ENCODE measurements around the gene JAKMIP3. TPM values are rescaled to one million over a fixed set of nuclear protein-coding genes. Genes with fewer than 3 reads are reported as not detected.
A peak's percentile ranks its signal among the peaks of the same experiment; 100 is the strongest.

Gene JAKMIP3
- total RNA-seq = under 1 TPM; 0.24 to 0.67 (median 0.51) TPM

GRCh38 chr10:132065491-132066105 lies at the start of gene JAKMIP3:
TSS of gene JAKMIP3 (plus strand) at chr10:132065946. CDS start at chr10:132104809, 38,863 bp downstream.
- DNase-seq = peak; percentile 18 to 47
- intact Hi-C loops (cut with DNase I; ENCODE audit: low total_unique reads) (no loop called here), in situ Hi-C loops (cut with MboI; ENCODE audit: low sequenced_read_pairs in 4 of 4) (no loop called here)
- Histone ChIP-seq H3K9me3 (no peaks in the 10 kb centered on the region), H3K27me3 (no peaks in the 10 kb centered on the region), H3K4me3 (peak within 1 kb of the TSS; percentile 55 to 68 (median 64)), H3K4me1 (peaks cover 13 to 17% of the 10 kb centered on the region in 2 donors), H3K36me3 (no peaks in the 10 kb centered on the region), H3K27ac (peak within 1 kb of the TSS; percentile 53 to 76 (median 68))
- peak; percentile 78 to 81 for ATAC-seq
- TF ChIP-seq POLR2A (IDR thresholded peaks at IDR 0.05) (no peak), CTCF (IDR thresholded peaks at IDR 0.05 in 4 of 5, conservative IDR thresholded peaks at IDR 0.05 in 1 of 5) (no peak)

GRCh38 chr10:132016514-132016913 lies 49.2 kb upstream of the JAKMIP3 start:
- in situ Hi-C loops (cut with MboI; ENCODE audit: low sequenced_read_pairs in 4 of 4) = no loop called here
- ATAC-seq (no peak), DNase-seq (no peak)
- intact Hi-C loops (cut with DNase I; ENCODE audit: low total_unique reads) = no loop called here
- Histone ChIP-seq H3K9me3 (no peaks in the 10 kb centered on the region), H3K36me3 (no peaks in the 10 kb centered on the region), H3K27me3 (no peaks in the 10 kb centered on the region), H3K4me1 (peaks cover 2 to 12% of the 10 kb centered on the region in 2 donors), H3K4me3 (no peak overlapping the region), H3K27ac (no peak overlapping the region)
- no peak for TF ChIP-seq POLR2A (IDR thresholded peaks at IDR 0.05)
- TF ChIP-seq CTCF (IDR thresholded peaks at IDR 0.05 in 4 of 5, conservative IDR thresholded peaks at IDR 0.05 in 1 of 5) = no peak

GRCh38 chr10:132018446-132018845 lies 47.3 kb upstream of the JAKMIP3 start:
- no peaks in the 10 kb centered on the region for H3K36me3 ChIP-seq
- peaks cover 0 to under 1% (median 0%) of the 10 kb centered on the region in 3 donors for H3K27me3 ChIP-seq
- no peak overlapping the region for H3K4me3 ChIP-seq
- DNase-seq = no peak
- in situ Hi-C loops (cut with MboI; ENCODE audit: low sequenced_read_pairs in 4 of 4) = no loop called here
- peaks cover 4 to 10% of the 10 kb centered on the region in 2 donors for H3K4me1 ChIP-seq
- no peak for ATAC-seq
- TF ChIP-seq CTCF (IDR thresholded peaks at IDR 0.05 in 4 of 5, conservative IDR thresholded peaks at IDR 0.05 in 1 of 5) (no peak), POLR2A (IDR thresholded peaks at IDR 0.05) (no peak)
- H3K27ac ChIP-seq = no peak overlapping the region
- intact Hi-C loops (cut with DNase I; ENCODE audit: low total_unique reads) = no loop called here
- no peaks in the 10 kb centered on the region for H3K9me3 ChIP-seq

GRCh38 chr10:132019366-132019765 lies 46.4 kb upstream of the JAKMIP3 start:
- no peak for ATAC-seq
- in situ Hi-C loops (cut with MboI; ENCODE audit: low sequenced_read_pairs in 4 of 4) = no loop called here

More at GRCh38 chr10:132019366-132019765, 46.4 kb upstream of the JAKMIP3 start:
- intact Hi-C loops (cut with DNase I; ENCODE audit: low total_unique reads) = no loop called here
- Histone ChIP-seq H3K27ac (no peak overlapping the region), H3K27me3 (peaks cover 0 to 10% (median 0%) of the 10 kb centered on the region in 3 donors), H3K9me3 (no peaks in the 10 kb centered on the region), H3K36me3 (no peaks in the 10 kb centered on the region), H3K4me1 (peaks cover under 1 to 7% of the 10 kb centered on the region in 2 donors), H3K4me3 (no peak overlapping the region)
- no peak for TF ChIP-seq POLR2A (IDR thresholded peaks at IDR 0.05)
- TF ChIP-seq CTCF (IDR thresholded peaks at IDR 0.05 in 4 of 5, conservative IDR thresholded peaks at IDR 0.05 in 1 of 5) = no peak
- no peak for DNase-seq
